ENCODE results near the gene INSM2. TPM values are rescaled to one million over a fixed set of nuclear protein-coding genes. Genes with fewer than 3 reads are reported as not detected.

The INSM2 gene
- total and polyA plus RNA-seq, 5 experiments from 2014 or later: not detected

GRCh38 chr14:35525695-35526094 lies 8.3 kb upstream of the INSM2 start:
- no peaks in the 10 kb centered on the region for H3K4me1 Mint-ChIP-seq
- DNase-seq: no peak
- no peak for ATAC-seq
- H3K27me3 Mint-ChIP-seq: peaks cover 13 to 50% (median 20%) of the 10 kb centered on the region in 5 donors
- POLR2A ChIA-PET: no interaction called here
- H3K9me3 Mint-ChIP-seq: peaks cover 0 to 4% (median 0%) of the 10 kb centered on the region in 9 donors
- H3K4me3 Mint-ChIP-seq: no peak overlapping the region
- peaks cover 0 to 6% (median 3%) of the 10 kb centered on the region in 3 donors for H3K36me3 Mint-ChIP-seq
- no peak overlapping the region for H3K27ac Mint-ChIP-seq

- POLR2A ChIA-PET: no interaction called here
- H3K27ac Mint-ChIP-seq: no peak overlapping the region
Measured at GRCh38 chr14:35526962-35527361, 7.0 kb upstream of the INSM2 start.

GRCh38 chr14:35531960-35532747 lies 1.8 kb upstream of the INSM2 start:
- Mint-ChIP-seq H3K9me3 (no peaks in the 10 kb centered on the region), H3K27me3 (peaks cover 24 to 72% (median 54%) of the 10 kb centered on the region in 5 donors), H3K27ac (no peak overlapping the region), H3K4me3 (no peak overlapping the region), H3K36me3 (peaks cover 0 to 5% (median 0%) of the 10 kb centered on the region in 3 donors), H3K4me1 (peaks cover 5 to 18% (median 9%) of the 10 kb centered on the region in 4 donors)
- ATAC-seq: no peak
- POLR2A ChIA-PET: no interaction called here
- DNase-seq: no peak

More at GRCh38 chr14:35526962-35527361, 7.0 kb upstream of the INSM2 start:
- peaks cover 0 to 6% (median 3%) of the 10 kb centered on the region in 3 donors for H3K36me3 Mint-ChIP-seq
- no peak overlapping the region for H3K4me3 Mint-ChIP-seq
- H3K9me3 Mint-ChIP-seq: peaks cover 0 to 4% (median 0%) of the 10 kb centered on the region in 9 donors
- H3K4me1 Mint-ChIP-seq: no peaks in the 10 kb centered on the region
- H3K27me3 Mint-ChIP-seq: peaks cover 20 to 56% (median 29%) of the 10 kb centered on the region in 5 donors
- ATAC-seq (no peak), DNase-seq (no peak)

- Mint-ChIP-seq H3K27me3 (peaks cover 24 to 68% (median 54%) of the 10 kb centered on the region in 5 donors), H3K4me3 (peak overlapping the region; percentile 59 to 81 (median 73)), H3K36me3 (peaks cover under 1 to 7% (median under 1%) of the 10 kb centered on the region in 3 donors), H3K4me1 (peaks cover 5 to 18% (median 9%) of the 10 kb centered on the region in 4 donors), H3K9me3 (no peaks in the 10 kb centered on the region), H3K27ac (no peak overlapping the region)
- POLR2A ChIA-PET: no interaction called here
- peak in 1 of 10 donors; percentile 4 for DNase-seq
- peak in 1 of 2 donors; percentile 4 for ATAC-seq
Measured at GRCh38 chr14:35532783-35533356, 1.1 kb upstream of the INSM2 start.

GRCh38 chr14:35534208-35534872 lies 376 bp downstream of the INSM2 start:
- DNase-seq (peak in 3 of 10 donors; percentile 9 to 30 (median 15)), ATAC-seq (peak; percentile 26 to 36)
- Mint-ChIP-seq H3K36me3 (peaks cover 5 to 13% (median 6%) of the 10 kb centered on the region in 3 donors), H3K27me3 (peaks cover 23 to 55% (median 49%) of the 10 kb centered on the region in 5 donors), H3K9me3 (no peaks in the 10 kb centered on the region), H3K4me3 (peak overlapping the region; percentile 64 to 83 (median 74)), H3K4me1 (peaks cover 5 to 18% (median 9%) of the 10 kb centered on the region in 4 donors), H3K27ac (no peak overlapping the region)
- POLR2A ChIA-PET: no interaction called here

- DNase-seq: peak; percentile 35 to 73 (median 64)
- H3K9me3 Mint-ChIP-seq: no peaks in the 10 kb centered on the region
- H3K27me3 Mint-ChIP-seq: peaks cover 19 to 49% (median 45%) of the 10 kb centered on the region in 5 donors
- peaks cover 5 to 18% (median 11%) of the 10 kb centered on the region in 4 donors for H3K4me1 Mint-ChIP-seq
- H3K4me3 Mint-ChIP-seq: peak overlapping the region; percentile 67 to 87 (median 82)
- ATAC-seq: peak; percentile 75 to 82
- H3K36me3 Mint-ChIP-seq: peaks cover 5 to 19% (median 12%) of the 10 kb centered on the region in 3 donors
- POLR2A ChIA-PET: no interaction called here
- H3K27ac Mint-ChIP-seq: no peak overlapping the region
Measured at GRCh38 chr14:35534873-35535482, 1.0 kb downstream of the INSM2 start.

- POLR2A ChIA-PET: no interaction called here
- Mint-ChIP-seq H3K36me3 (peaks cover 7 to 23% (median 17%) of the 10 kb centered on the region in 3 donors), H3K27ac (no peak overlapping the region), H3K4me3 (peak overlapping the region in 9 of 10 donors; percentile 67 to 87 (median 82)), H3K27me3 (peaks cover 16 to 42% (median 40%) of the 10 kb centered on the region in 5 donors), H3K4me1 (peaks cover 5 to 19% (median 12%) of the 10 kb centered on the region in 4 donors), H3K9me3 (no peaks in the 10 kb centered on the region)
- ATAC-seq (no peak), DNase-seq (no peak)
Measured at GRCh38 chr14:35535483-35536112, 1.6 kb downstream of the INSM2 start.

GRCh38 chr14:35539969-35540368 lies 6.0 kb downstream of the INSM2 start:
- Mint-ChIP-seq H3K9me3 (no peaks in the 10 kb centered on the region), H3K36me3 (peaks cover 14 to 44% (median 27%) of the 10 kb centered on the region in 3 donors), H3K4me3 (no peak overlapping the region), H3K4me1 (peaks cover 0 to 14% (median 5%) of the 10 kb centered on the region in 4 donors), H3K27ac (peak overlapping the region in 1 of 10 donors; percentile 27), H3K27me3 (peaks cover 3 to 21% (median 15%) of the 10 kb centered on the region in 5 donors)
- no peak for ATAC-seq
- POLR2A ChIA-PET: no interaction called here
- no peak for DNase-seq

GRCh38 chr14:35543006-35543405 lies 9.0 kb downstream of the INSM2 start:
- no peak overlapping the region for H3K27ac Mint-ChIP-seq
- ATAC-seq: no peak
- no peaks in the 10 kb centered on the region for H3K9me3 Mint-ChIP-seq
- H3K4me3 Mint-ChIP-seq: no peak overlapping the region
- H3K27me3 Mint-ChIP-seq: peaks cover 0 to 3% (median 0%) of the 10 kb centered on the region in 5 donors
- POLR2A ChIA-PET: no interaction called here
- peaks cover 0 to 6% (median 0%) of the 10 kb centered on the region in 4 donors for H3K4me1 Mint-ChIP-seq
- no peak for DNase-seq
- H3K36me3 Mint-ChIP-seq: peaks cover 12 to 40% (median 26%) of the 10 kb centered on the region in 3 donors

- no peaks in the 10 kb centered on the region for H3K9me3 Mint-ChIP-seq
- H3K27ac Mint-ChIP-seq: no peak overlapping the region
- no peaks in the 10 kb centered on the region for H3K27me3 Mint-ChIP-seq
- DNase-seq (no peak), ATAC-seq (no peak)
- H3K4me1 Mint-ChIP-seq: peaks cover 0 to 2% (median 0%) of the 10 kb centered on the region in 4 donors
- no peak overlapping the region for H3K4me3 Mint-ChIP-seq
- peaks cover 5 to 21% (median 19%) of the 10 kb centered on the region in 3 donors for H3K36me3 Mint-ChIP-seq
- POLR2A ChIA-PET: no interaction called here
Measured at GRCh38 chr14:35549551-35549950, 15.6 kb downstream of the INSM2 start.

- peaks cover 0 to 2% (median 0%) of the 10 kb centered on the region in 4 donors for H3K4me1 Mint-ChIP-seq
- POLR2A ChIA-PET: no interaction called here
- no peak for ATAC-seq
- peaks cover 5 to 23% (median 20%) of the 10 kb centered on the region in 3 donors for H3K36me3 Mint-ChIP-seq
- no peaks in the 10 kb centered on the region for H3K27me3 Mint-ChIP-seq
- no peak overlapping the region for H3K4me3 Mint-ChIP-seq
- no peak for DNase-seq
- no peaks in the 10 kb centered on the region for H3K9me3 Mint-ChIP-seq
- no peak overlapping the region for H3K27ac Mint-ChIP-seq
Measured at GRCh38 chr14:35551081-35551480, 17.1 kb downstream of the INSM2 start.

GRCh38 chr14:35553808-35554207 lies 19.8 kb downstream of the INSM2 start:
- Mint-ChIP-seq H3K4me1 (no peaks in the 10 kb centered on the region), H3K27me3 (no peaks in the 10 kb centered on the region), H3K9me3 (no peaks in the 10 kb centered on the region), H3K27ac (no peak overlapping the region), H3K4me3 (no peak overlapping the region), H3K36me3 (peaks cover 0 to 18% (median 17%) of the 10 kb centered on the region in 3 donors)
- ATAC-seq (no peak), DNase-seq (no peak)
- POLR2A ChIA-PET: interaction anchor here (0.6 kb wide), 1 partner anchor 1035 kb away, joined by 4 read pairs; no protein-coding TSS in a partner anchor
